Stimulated activated CD8-positive, alpha-beta memory T cell treated with anti-CD3 and anti-CD28 coated beads, Interleukin-2, amount 100 ng/mL, for 1 hour (primary cell): ENCODE data around the gene LACTBL1.

ENCODE experiments used
- DNase-seq, 2 donors: peaks; one replicate each; pipeline ENCODE4 v3.0.0-alpha.2; 2020; ENCODE audit warnings: low read depth in 2 of 2

LACTBL1 gene

DNA sequence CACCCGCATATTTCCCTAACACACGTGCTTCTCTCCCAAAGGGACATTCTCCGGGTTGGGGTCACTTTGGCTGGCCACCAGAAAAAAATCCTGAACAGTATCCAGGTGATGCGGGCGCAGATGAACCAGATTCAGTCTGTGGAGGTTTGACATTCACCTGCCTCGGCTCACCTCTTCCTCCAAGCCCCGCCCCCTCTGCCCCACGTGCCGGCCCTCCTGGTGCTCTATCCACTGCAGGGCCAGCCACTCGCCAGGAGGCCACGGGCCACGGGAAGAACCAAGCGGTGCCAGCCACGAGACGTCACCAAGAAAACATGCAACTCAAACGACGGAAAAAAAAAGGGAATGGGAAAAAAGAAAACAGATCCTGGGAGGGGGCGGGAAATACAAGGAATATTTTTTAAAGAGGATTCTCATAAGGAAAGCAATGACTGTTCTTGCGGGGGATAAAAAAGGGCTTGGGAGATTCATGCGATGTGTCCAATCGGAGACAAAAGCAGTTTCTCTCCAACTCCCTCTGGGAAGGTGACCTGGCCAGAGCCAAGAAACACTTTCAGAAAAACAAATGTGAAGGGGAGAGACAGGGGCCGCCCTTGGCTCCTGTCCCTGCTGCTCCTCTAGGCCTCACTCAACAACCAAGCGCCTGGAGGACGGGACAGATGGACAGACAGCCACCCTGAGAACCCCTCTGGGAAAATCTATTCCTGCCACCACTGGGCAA, 59.1 kb downstream of the LACTBL1 start:
- DNase-seq, result no peak

DNA sequence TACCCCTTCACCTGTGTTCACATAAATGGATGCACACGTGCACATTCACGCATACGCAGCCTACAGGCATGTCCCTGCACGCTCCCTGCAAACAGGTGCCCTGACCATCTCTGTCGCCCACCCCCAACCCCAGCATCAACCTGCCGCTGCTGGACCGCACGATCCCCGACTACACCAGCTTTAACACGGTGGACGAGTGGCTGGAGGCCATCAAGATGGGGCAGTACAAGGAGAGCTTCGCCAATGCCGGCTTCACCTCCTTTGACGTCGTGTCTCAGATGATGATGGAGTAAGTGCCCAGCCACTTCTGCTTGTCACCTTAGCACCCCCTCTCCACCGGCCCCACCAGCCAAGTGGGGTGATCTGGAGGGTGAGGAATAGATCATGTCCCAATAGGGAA, 60.4 kb downstream of the LACTBL1 start:
- DNase-seq, result no peak

DNA sequence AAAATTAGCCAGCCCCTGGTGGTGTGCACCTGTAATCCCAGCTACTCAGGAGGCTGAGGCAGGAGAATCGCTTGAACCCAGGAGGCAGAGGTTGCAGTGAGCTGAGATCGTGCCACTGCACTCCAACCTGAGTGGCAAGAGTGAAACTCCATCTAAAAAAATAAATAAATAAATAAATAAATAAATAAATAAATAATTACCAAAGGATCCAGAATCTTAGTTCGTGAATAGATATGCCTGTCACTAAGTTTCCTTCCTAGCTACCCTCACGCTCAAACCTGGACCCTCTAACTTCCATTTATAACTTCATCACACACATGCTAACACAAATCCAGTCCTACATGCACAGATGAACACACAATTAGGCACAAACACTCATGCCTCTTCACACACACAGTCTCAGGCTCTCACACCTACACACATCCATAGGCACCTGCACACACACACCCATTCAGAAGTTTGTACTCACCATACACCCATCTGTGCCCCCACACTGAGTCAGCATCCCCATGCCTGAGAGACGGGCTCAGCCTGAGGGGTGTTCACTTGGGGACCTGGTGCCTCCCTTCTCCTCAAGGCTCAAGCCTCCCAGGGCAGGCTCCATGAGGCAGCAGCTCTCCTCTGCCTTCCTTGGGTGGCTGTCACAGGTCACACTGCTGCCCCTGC, 61.5 kb downstream of the LACTBL1 start:
- no peak for DNase-seq

DNA sequence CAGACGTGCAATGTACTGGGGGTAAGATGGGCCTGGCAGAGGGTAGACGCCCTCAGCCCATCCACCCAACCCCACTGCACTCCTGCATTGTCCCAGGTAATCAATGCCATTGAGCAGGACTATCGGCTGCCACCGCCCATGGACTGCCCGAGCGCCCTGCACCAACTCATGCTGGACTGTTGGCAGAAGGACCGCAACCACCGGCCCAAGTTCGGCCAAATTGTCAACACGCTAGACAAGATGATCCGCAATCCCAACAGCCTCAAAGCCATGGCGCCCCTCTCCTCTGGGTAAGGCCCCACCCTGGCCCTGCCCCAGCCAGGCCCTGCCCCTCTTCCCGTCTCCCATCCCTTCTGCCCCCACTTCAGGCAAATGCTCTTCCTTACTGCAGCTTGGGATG, 62.4 kb downstream of the LACTBL1 start:
- DNase-seq, result no peak

DNA sequence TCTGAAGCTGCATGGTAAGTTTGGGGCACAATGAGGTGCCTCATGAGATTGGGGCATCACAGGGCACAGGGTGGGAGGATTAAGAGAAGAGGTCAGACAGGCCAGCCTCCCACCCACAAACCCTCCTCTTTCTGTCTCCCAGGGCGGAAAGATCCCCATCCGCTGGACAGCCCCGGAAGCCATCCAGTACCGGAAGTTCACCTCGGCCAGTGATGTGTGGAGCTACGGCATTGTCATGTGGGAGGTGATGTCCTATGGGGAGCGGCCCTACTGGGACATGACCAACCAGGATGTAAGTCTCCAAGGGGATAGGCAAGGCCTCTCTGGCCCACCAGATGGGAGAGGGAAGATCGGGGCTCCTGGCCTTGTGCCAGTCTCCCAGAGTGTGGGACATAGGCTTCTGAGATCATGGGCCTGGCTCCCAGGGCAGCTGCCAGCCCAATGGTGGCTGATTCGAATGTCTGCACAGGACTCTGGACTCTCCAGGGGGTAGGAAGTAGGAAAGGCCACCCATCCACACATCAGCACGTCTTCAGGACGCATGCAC, 63.7 kb downstream of the LACTBL1 start:
- no peak for DNase-seq

DNA sequence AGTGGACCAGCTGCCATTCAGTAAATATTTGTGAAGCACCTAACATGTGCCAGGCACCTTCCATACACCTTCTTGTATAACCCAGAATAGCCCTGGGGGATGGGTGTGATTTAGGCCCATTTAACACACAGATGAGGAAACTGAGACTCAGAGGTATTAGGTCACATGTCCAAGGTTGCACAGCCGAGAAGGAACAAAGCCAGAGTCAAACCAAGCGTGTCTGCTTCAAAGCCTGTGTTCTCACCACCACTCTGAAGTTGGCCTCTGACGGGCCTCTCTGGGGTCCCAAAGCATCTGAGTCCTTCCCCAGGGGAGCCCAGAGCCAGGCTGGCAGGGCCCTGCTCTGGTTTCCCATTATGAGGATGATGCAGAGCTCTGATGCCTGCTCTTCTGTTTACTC, 65.1 kb downstream of the LACTBL1 start:
- no peak for DNase-seq

DNA sequence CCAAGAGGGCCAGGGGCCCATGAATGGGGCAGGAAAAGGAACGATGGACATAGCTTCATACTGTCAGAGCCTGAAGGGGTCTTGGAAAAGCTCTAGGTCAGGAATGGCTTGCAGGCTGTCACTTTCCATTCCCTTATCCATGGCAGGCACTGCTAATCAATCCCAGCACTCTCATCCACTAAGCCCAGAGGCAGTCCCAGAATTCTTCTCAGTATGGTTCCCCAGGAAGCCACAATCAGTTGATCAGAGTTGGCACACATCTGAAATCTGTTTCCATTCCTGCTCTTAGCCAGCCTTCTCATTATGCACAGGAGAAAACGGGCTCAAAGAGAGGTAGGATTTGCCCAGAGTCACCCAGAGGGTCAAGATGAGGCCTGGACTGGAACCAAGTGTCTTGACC, 65.7 kb downstream of the LACTBL1 start:
- DNase-seq, result no peak

DNA sequence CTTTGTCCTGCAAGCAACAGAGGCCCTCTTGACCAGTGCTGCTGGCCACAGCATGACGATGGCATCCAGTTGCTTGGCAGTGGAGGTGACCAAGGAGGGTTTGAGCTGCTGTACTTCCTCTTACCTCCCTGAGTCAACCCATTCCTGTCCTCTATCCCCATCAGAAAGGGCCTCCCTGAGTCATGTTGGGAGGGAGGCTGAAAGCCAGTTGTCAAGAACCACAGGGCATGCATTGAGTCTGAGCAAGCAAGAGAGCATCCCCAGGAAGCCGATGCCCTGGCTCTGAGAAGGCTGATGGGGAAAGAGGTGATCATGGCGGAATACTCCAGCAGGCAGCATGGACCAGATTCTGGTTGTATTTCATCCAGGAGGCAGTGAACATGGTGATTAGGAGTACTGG, 69.6 kb downstream of the LACTBL1 start:
- DNase-seq, result no peak
